ENCODE measurements around the gene H3-3A.
A peak's percentile ranks its signal among the peaks of the same experiment; 100 is the strongest.
"Not testable (repeated sequence)": the region's sequence is repeated elsewhere in the genome, so short reads cannot be mapped to it uniquely, and the experiment has no call there.

H3-3A gene

GRCh38 chr1:226086776-226087175, 24.3 kb downstream of the H3-3A start:
- no peak for DNase-seq

GRCh38 chr1:226091461-226091860, 28.9 kb downstream of the H3-3A start:
- DNase-seq: no peak

GRCh38 chr1:226092048-226092820, 29.7 kb downstream of the H3-3A start:
- DNase-seq: not testable (repeated sequence)

GRCh38 chr1:226092965-226093364, 30.4 kb downstream of the H3-3A start:
- no peak for DNase-seq

GRCh38 chr1:226093621-226094020, 31.1 kb downstream of the H3-3A start:
- DNase-seq: no peak

GRCh38 chr1:226094451-226094850, 31.9 kb downstream of the H3-3A start:
- no peak for DNase-seq

GRCh38 chr1:226095286-226095685, 32.8 kb downstream of the H3-3A start:
- no peak for DNase-seq

- DNase-seq: no peak
Observed at GRCh38 chr1:226097866-226098625, 35.5 kb downstream of the H3-3A start.

GRCh38 chr1:226098870-226099835, 36.6 kb downstream of the H3-3A start:
- no peak for DNase-seq

- DNase-seq: peak in 1 of 2 donors; percentile 44
Observed at GRCh38 chr1:226100436-226101391, 38.2 kb downstream of the H3-3A start.

GRCh38 chr1:226104671-226105121, 42.2 kb downstream of the H3-3A start:
- DNase-seq: no peak

GRCh38 chr1:226107471-226108460, 45.2 kb downstream of the H3-3A start:
- DNase-seq: no peak

GRCh38 chr1:226108935-226109828, 46.7 kb downstream of the H3-3A start:
- DNase-seq: no peak

- peak; percentile 68 to 77 for DNase-seq
Observed at GRCh38 chr1:226109829-226110248, 47.3 kb downstream of the H3-3A start.

- DNase-seq: peak; percentile 42 to 55
Observed at GRCh38 chr1:226110249-226111097, 48.0 kb downstream of the H3-3A start.

GRCh38 chr1:226111098-226111882, 48.8 kb downstream of the H3-3A start:
- DNase-seq: no peak

- DNase-seq: no peak
Observed at GRCh38 chr1:226111883-226112261, 49.4 kb downstream of the H3-3A start.
